ENCODE measurements around the gene ZNF660.
"Not testable (repeated sequence)": the region's sequence is repeated elsewhere in the genome, so short reads cannot be mapped to it uniquely, and the experiment has no call there.

ZNF660 gene

DNA sequence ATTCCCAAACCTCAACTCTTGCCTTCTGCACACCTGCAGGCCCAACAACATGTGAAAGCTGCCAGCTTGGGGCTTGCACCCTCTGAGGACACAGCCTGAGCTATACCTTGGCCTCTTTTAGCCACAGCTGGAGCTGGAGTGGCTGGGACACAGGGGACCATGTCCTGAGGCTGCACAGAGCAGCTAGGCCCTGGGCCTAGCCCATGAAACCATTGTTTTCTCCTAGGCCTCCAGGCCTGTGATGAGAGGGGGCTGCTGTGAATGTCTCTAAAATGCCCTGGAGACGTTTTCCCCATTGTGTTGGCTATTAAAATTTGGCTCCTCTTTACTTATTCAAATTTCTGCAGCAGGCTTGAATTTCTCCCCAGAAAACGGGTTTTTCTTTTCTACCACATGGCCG, 22.6 kb upstream of the ZNF660 start:
- TF ChIP-seq, protein P1, sequence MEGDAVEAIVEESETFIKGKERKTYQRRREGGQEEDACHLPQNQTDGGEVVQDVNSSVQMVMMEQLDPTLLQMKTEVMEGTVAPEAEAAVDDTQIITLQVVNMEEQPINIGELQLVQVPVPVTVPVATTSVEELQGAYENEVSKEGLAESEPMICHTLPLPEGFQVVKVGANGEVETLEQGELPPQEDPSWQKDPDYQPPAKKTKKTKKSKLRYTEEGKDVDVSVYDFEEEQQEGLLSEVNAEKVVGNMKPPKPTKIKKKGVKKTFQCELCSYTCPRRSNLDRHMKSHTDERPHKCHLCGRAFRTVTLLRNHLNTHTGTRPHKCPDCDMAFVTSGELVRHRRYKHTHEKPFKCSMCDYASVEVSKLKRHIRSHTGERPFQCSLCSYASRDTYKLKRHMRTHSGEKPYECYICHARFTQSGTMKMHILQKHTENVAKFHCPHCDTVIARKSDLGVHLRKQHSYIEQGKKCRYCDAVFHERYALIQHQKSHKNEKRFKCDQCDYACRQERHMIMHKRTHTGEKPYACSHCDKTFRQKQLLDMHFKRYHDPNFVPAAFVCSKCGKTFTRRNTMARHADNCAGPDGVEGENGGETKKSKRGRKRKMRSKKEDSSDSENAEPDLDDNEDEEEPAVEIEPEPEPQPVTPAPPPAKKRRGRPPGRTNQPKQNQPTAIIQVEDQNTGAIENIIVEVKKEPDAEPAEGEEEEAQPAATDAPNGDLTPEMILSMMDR (IDR thresholded peaks at IDR 0.05; ENCODE audit: low read depth, low read length), result no peak
- no peak overlapping the region for H3K4me3 ChIP-seq (replicated peaks in 1 of 2; ENCODE audit: low read depth in 2 of 2, low read length in 2 of 2)
- DNase-seq (ENCODE audit: low read depth in 2 of 2), result no peak

- TF ChIP-seq, protein P1 (IDR thresholded peaks at IDR 0.05; ENCODE audit: low read depth, low read length), result no peak
- no peak overlapping the region for H3K4me3 ChIP-seq (replicated peaks in 1 of 2; ENCODE audit: low read depth in 2 of 2, low read length in 2 of 2)
- DNase-seq (ENCODE audit: low read depth in 2 of 2), result peak in 1 of 2 donors; percentile 35
Measured at GRCh38 chr3:44568561-44568960, 16.2 kb upstream of the ZNF660 start.

DNA sequence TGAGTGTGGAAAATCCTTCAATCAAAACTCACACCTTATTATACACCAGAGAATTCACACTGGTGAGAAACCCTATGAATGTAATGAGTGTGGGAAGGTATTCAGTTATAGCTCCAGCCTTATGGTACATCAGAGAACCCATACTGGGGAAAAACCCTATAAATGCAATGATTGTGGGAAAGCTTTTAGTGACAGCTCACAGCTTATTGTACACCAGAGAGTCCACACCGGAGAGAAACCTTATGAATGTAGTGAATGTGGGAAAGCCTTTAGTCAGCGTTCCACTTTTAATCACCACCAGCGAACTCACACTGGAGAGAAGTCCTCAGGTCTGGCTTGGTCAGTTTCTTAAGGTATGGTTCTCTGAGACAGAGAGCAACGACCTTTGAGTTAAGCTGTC, 13.7 kb upstream of the ZNF660 start:
- no peak overlapping the region for H3K4me3 ChIP-seq (replicated peaks in 1 of 2; ENCODE audit: low read depth in 2 of 2, low read length in 2 of 2)
- DNase-seq (ENCODE audit: low read depth in 2 of 2), result no peak
- TF ChIP-seq, protein P1 (IDR thresholded peaks at IDR 0.05; ENCODE audit: low read depth, low read length), result no peak

DNA sequence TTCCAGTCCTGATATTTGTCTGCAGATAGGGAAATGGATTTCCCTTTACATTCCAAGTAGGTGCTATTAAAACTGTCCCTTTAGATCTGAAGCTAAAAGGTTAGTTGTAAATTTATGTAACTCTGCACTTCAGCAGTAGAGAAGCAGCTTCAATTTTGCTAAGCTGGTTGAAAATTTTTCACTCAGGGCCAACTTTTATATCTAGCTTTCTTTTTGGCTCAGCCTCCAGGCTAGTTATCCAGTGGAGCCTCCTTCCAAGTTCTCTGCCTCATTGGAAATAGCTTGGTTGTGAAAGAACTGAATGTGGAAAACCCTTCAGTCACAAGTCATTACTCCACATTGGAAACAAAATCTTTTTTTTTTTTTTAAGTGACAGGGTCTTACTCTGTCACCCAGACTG, 8.2 kb upstream of the ZNF660 start:
- TF ChIP-seq, protein P1 (IDR thresholded peaks at IDR 0.05; ENCODE audit: low read depth, low read length), result no peak
- peak in 1 of 2 donors; percentile 6 for DNase-seq (ENCODE audit: low read depth in 2 of 2)
- no peak overlapping the region for H3K4me3 ChIP-seq (replicated peaks in 1 of 2; ENCODE audit: low read depth in 2 of 2, low read length in 2 of 2)

- DNase-seq (ENCODE audit: low read depth in 2 of 2); H3K4me3 ChIP-seq (replicated peaks in 1 of 2; ENCODE audit: low read depth in 2 of 2, low read length in 2 of 2): not testable (repeated sequence)
Measured at GRCh38 chr3:44577354-44577952, 7.3 kb upstream of the ZNF660 start.

DNA sequence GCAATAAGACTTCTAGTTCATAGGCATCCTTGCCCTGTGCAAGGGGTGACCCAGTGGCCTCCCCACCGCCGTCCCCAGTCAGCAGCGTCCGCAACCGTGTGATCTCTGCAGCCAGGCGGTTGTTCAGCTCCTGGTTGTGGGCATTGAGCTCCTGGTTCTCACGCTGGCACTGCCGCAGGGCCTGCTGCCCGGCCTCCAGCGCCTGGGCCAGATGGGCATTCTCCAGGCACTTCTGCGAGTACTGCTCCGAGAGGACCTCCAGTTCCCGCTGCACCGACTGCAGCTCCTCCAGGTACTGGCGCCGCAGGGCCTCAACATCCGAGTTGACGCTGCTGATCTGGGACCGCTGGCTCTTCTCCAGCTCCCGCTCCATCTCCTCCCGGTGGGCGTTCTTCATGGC, 6.4 kb upstream of the ZNF660 start:
- not testable (repeated sequence) for DNase-seq (ENCODE audit: low read depth in 2 of 2); H3K4me3 ChIP-seq (replicated peaks in 1 of 2; ENCODE audit: low read depth in 2 of 2, low read length in 2 of 2)

DNA sequence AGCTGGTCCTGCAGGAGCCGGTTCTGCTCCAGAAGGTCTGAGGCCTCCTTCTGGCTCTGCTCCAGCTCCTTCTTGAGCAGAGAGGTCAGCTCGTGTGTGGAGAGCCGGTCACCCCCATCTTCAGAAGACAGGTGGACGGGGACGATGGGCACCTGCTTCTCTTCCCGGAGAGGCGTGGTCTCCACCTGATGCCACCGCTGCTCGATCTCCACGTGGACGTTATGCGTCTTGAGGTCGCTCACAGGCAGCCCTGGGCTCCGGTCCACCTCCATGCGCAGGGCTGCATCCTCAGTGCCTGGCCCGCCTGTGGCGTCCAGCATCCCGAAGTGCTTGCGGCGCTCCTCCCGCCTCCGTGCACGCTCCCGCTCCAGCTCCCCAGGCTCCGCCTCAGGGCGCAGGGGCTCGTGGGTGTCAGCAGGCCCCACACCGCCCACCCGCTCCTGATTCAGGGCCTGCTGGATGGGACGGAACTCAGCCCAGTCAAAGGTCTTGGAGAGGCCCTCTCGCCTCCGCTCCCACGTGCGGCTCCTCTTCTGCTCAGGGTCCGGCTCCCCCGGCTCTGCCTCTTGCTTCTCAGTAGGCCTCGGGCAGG, 5.7 kb upstream of the ZNF660 start:
- DNase-seq (ENCODE audit: low read depth in 2 of 2); H3K4me3 ChIP-seq (replicated peaks in 1 of 2; ENCODE audit: low read depth in 2 of 2, low read length in 2 of 2): not testable (repeated sequence)

GRCh38 chr3:44579749-44580148, 5.0 kb upstream of the ZNF660 start:
- not testable (repeated sequence) for DNase-seq (ENCODE audit: low read depth in 2 of 2); H3K4me3 ChIP-seq (replicated peaks in 1 of 2; ENCODE audit: low read depth in 2 of 2, low read length in 2 of 2)

DNA sequence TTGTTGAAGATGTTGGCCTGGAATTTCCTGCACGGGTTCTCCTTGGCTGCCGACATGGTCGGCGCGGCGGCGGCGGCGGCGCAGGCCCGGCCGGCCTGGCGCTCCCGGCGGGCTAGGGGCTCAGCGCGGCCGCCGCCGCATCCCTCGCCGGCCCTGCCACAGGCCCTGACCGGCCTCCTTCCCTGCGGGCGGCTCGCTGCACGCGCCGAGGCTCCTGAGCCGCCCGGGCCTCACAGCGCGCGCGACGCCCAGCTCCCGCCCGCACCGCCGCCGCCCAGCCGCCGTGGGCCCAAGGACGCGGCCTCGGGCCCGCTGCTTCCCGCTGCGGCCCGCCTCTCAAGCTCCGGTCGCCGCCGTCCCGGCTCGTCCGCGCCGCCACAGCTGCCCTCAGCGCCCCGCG, 3.8 kb upstream of the ZNF660 start:
- H3K4me3 ChIP-seq (replicated peaks in 1 of 2; ENCODE audit: low read depth in 2 of 2, low read length in 2 of 2); DNase-seq (ENCODE audit: low read depth in 2 of 2): not testable (repeated sequence)
